HCT116 (cell line): ENCODE results near the gene PFKFB3. TPM values are rescaled to one million over a fixed set of nuclear protein-coding genes. Genes with fewer than 3 reads are reported as not detected.

Source experiments
- ATAC-seq: fragments of 200-7000 bp; cut with Tn5 transposase; 2 replicates; pipeline ENCODE4 v1.9.1; 2020; ENCODE audit warnings: mild to moderate bottlenecking, moderate library complexity
- BruUV-seq: library from RNA; stranded (reverse); fragments of 400-500 nt; replicated peaks from 2 replicates; lab custom pipeline; 2021; lab: Mats Ljungman, UMichigan
- CTCF ChIA-PET: fragments of 300-600 bp; sonication (Branson Sonifier 250); formaldehyde crosslinking; loops from one replicate; lab custom pipeline; 2021; ENCODE audit warnings: antibody characterized with exemption; lab: Charles Lee
- POLR2A ChIA-PET: fragments of 300-600, 350-600 bp; sonication (Branson Sonifier 250); formaldehyde crosslinking; loops from one replicate; lab custom pipeline; 2021; ENCODE audit warnings: antibody characterized with exemption; lab: Charles Lee
- RAD21 ChIA-PET, 2 experiments: fragments of 300-600 bp; sonication (Branson Sonifier 250); formaldehyde crosslinking; loops; one replicate each; lab custom pipeline; 2023; ENCODE audit warnings: low total read pairs in 2 of 2; ENCODE audit not compliant: uncharacterized antibody in 2 of 2, unreplicated experiment in 2 of 2, low non-redundant PET in 1 of 2; lab: Charles Lee
- DNase-seq: peaks from one replicate; pipeline ENCODE4 v3.0.0-alpha.2; 2010; ENCODE audit warnings: low read depth, low spot score
- H2AFZ ChIP-seq: fragments of 200-600 bp; shearing (Covaris generic), sonication (generic); 2 replicates; pipeline ENCODE4 v1.6.1; 2017; ENCODE audit warnings: low read depth, mixed run types, mixed read lengths, antibody characterized with exemption, low read length; ENCODE audit not compliant: poor library complexity, severe bottlenecking
- H3K27ac ChIP-seq: 2 replicates; pipeline ENCODE4 v1.5.1; 2012; ENCODE audit warnings: low read depth, low read length
- H3K27me3 ChIP-seq: fragments of 200-600 bp; sonication (generic); 2 replicates; pipeline ENCODE4 v1.6.1; 2016; ENCODE audit warnings: mixed run types, low read length, mixed read lengths; ENCODE audit not compliant: insufficient read depth
- H3K36me3 ChIP-seq, 2 experiments: fragments of 200-500 bp in 1 of 2; fragments of 200-600 bp in 1 of 2; sonication (Bioruptor generic) in 1 of 2; sonication (generic) in 1 of 2; 2 replicates each; pipeline versions ENCODE4 v1.5.1 to v1.6.1; 2014 to 2016; ENCODE audit warnings: low read length in 2 of 2, inconsistent platforms in 1 of 2, mixed read lengths in 1 of 2, mixed run types in 1 of 2; ENCODE audit not compliant: insufficient read depth in 2 of 2, control insufficient read depth in 1 of 2
- H3K4me1 ChIP-seq, 2 experiments: fragments of 200-600 bp in 1 of 2; sonication (generic) in 1 of 2; 2 replicates each; pipeline versions ENCODE4 v1.5.1 to v1.6.1; 2012 to 2017; ENCODE audit warnings: low read length in 2 of 2, inconsistent platforms in 1 of 2, mild to moderate bottlenecking in 1 of 2, mixed read lengths in 1 of 2, mixed run types in 1 of 2, moderate library complexity in 1 of 2; ENCODE audit not compliant: insufficient read depth in 2 of 2, control insufficient read depth in 1 of 2
- H3K4me2 ChIP-seq: fragments of 200-600 bp; sonication (generic); 2 replicates; pipeline ENCODE4 v1.6.1; 2017; ENCODE audit warnings: mixed run types, low read length, mixed read lengths
- H3K4me3 ChIP-seq, 2 experiments: fragments of 200-600 bp in 1 of 2; sonication (generic) in 1 of 2; replicated peaks in 1 of 2; 2 replicates each; pipeline ENCODE4 v1.5.1; 2011 to 2016; ENCODE audit warnings: low read length in 2 of 2, control low read depth in 1 of 2, low read depth in 1 of 2, mild to moderate bottlenecking in 1 of 2, mixed read lengths in 1 of 2, mixed run types in 1 of 2
- H3K79me2 ChIP-seq: fragments of 200-600 bp; sonication (generic); 2 replicates; pipeline ENCODE4 v1.6.1; 2017; ENCODE audit warnings: mild to moderate bottlenecking, mixed run types, low read length, moderate library complexity, mixed read lengths; ENCODE audit not compliant: insufficient read depth
- H3K9ac ChIP-seq: fragments of 200-600 bp; sonication (generic); 2 replicates; pipeline ENCODE4 v1.6.1; 2016; ENCODE audit warnings: low read length, mixed read lengths
- H3K9me2 ChIP-seq: fragments of 200-600 bp; sonication (generic), shearing (Covaris generic); 2 replicates; pipeline ENCODE4 v1.6.1; 2017; ENCODE audit warnings: mixed run types, mild to moderate bottlenecking, moderate library complexity; ENCODE audit not compliant: insufficient read depth
- H3K9me3 ChIP-seq, 2 experiments: fragments of 200-500 bp in 1 of 2; fragments of 200-600 bp in 1 of 2; sonication (Bioruptor generic) in 1 of 2; sonication (generic) in 1 of 2; 2 replicates each; pipeline ENCODE4 v1.6.1; 2014 to 2017; ENCODE audit warnings: low read length in 2 of 2, mixed read lengths in 2 of 2, inconsistent platforms in 1 of 2, low read depth in 1 of 2, mild to moderate bottlenecking in 1 of 2, mixed run types in 1 of 2, moderate library complexity in 1 of 2; ENCODE audit not compliant: control insufficient read depth in 1 of 2, insufficient read depth in 1 of 2
- H4K20me1 ChIP-seq: fragments of 200-600 bp; sonication (generic), shearing (Covaris generic); 2 replicates; pipeline ENCODE4 v1.6.1; 2017; ENCODE audit warnings: mixed run types, mild to moderate bottlenecking, moderate library complexity; ENCODE audit not compliant: insufficient read depth
- CBX3 ChIP-seq: IDR thresholded peaks from 2 replicates; pipeline ENCODE4 v1.6.1; 2012; ENCODE audit warnings: low read depth
- CEBPB ChIP-seq: IDR thresholded peaks from 2 replicates; pipeline ENCODE4 v1.6.1; 2012; ENCODE audit warnings: low read depth
- CTCF ChIP-seq, 3 experiments: fragments of 200-600 bp in 1 of 3; sonication (generic) in 1 of 3; IDR thresholded peaks in 2 of 3; conservative IDR thresholded peaks in 1 of 3; 2 replicates each; pipeline ENCODE4 v1.5.1; 2012 to 2017; ENCODE audit warnings: low read depth in 2 of 3, low read length in 2 of 3, antibody characterized with exemption in 1 of 3, borderline replicate concordance in 1 of 3, control low read depth in 1 of 3, mild to moderate bottlenecking in 1 of 3, mixed read lengths in 1 of 3, mixed run types in 1 of 3, moderate library complexity in 1 of 3; ENCODE audit not compliant: insufficient read depth in 1 of 3
- EGR1 ChIP-seq: IDR thresholded peaks from 2 replicates; pipeline ENCODE4 v1.6.1; 2012; ENCODE audit warnings: low read depth
- ELF1 ChIP-seq: IDR thresholded peaks from 2 replicates; pipeline ENCODE4 v1.6.1; 2012; ENCODE audit warnings: low read depth, borderline replicate concordance
- FOSL1 ChIP-seq: IDR thresholded peaks from 2 replicates; pipeline ENCODE4 v1.6.1; 2012; ENCODE audit warnings: low read depth
- MAX ChIP-seq: IDR thresholded peaks from 2 replicates; pipeline ENCODE4 v1.6.1; 2012
- POLR2A ChIP-seq: IDR thresholded peaks from 2 replicates; pipeline ENCODE4 v1.7.0; 2011; ENCODE audit warnings: borderline replicate concordance; ENCODE audit not compliant: insufficient read depth, insufficient read length; ENCODE audit errors: extremely low read depth
- POLR2AphosphoS5 ChIP-seq: IDR thresholded peaks from 2 replicates; pipeline ENCODE4 v1.6.1; 2011; ENCODE audit warnings: mild to moderate bottlenecking, low read depth, low read length, moderate library complexity
- REST ChIP-seq: IDR thresholded peaks from 2 replicates; pipeline ENCODE4 v1.6.1; 2012; ENCODE audit warnings: low read depth
- SIN3A ChIP-seq: IDR thresholded peaks from 2 replicates; pipeline ENCODE4 v1.6.1; 2012; ENCODE audit warnings: low read depth
- SP1 ChIP-seq: IDR thresholded peaks from 2 replicates; pipeline ENCODE4 v1.6.1; 2012; ENCODE audit warnings: low read depth
- SRF ChIP-seq: IDR thresholded peaks from 2 replicates; pipeline ENCODE4 v1.6.1; 2012; ENCODE audit warnings: low read depth
- YY1 ChIP-seq: IDR thresholded peaks from 2 replicates; pipeline ENCODE4 v1.6.1; 2011; ENCODE audit warnings: low read length, low read depth, moderate library complexity, mild to moderate bottlenecking; ENCODE audit not compliant: insufficient replicate concordance; ENCODE audit errors: extremely low read depth
- ZFX ChIP-seq: fragments of 450-650 bp; IDR thresholded peaks from 2 replicates; pipeline ENCODE4 v1.6.1; 2017
- ZNF274 ChIP-seq: fragments of 200-500 bp; sonication (Bioruptor generic); IDR thresholded peaks from 2 replicates; pipeline ENCODE4 v1.6.1; 2014; ENCODE audit warnings: mild to moderate bottlenecking, low read depth, low read length, inconsistent platforms
- intact Hi-C: fragments of 100-400 bp; cut with micrococcal nuclease; formaldehyde crosslinking; loops from 2 replicates; pipeline ENCODE4 v1.10.0; 2022
- total RNA-seq: library from RNA; stranded (reverse); gene quantifications from one replicate; pipeline ENCODE4 v1.2.1, GENCODE V29; 2021; ENCODE audit not compliant: unreplicated experiment

The PFKFB3 gene
- total RNA-seq, 1 experiment from 2014 or later: 50.8 TPM

GRCh38 chr10:6224781-6225180 is 22.0 kb downstream of the PFKFB3 start:
- Histone ChIP-seq H3K9me2 (no peaks in the 10 kb centered on the region), H3K9me3 (no peaks in the 10 kb centered on the region), H4K20me1 (no peaks in the 10 kb centered on the region), H3K79me2 (no peaks in the 10 kb centered on the region), H3K4me3 (no peak overlapping the region), H3K9ac (no peak overlapping the region), H3K4me2 (no peak overlapping the region), H3K27ac (no peak overlapping the region), H3K4me1 (peaks cover 12 to 15% of the 10 kb centered on the region in 2 experiments; a peak in 3 of 4 replicates), H3K27me3 (no peaks in the 10 kb centered on the region), H2AFZ (no peak overlapping the region), H3K36me3 (peaks cover 19 to 32% of the 10 kb centered on the region in 2 experiments; a peak in 3 of 4 replicates)
- ChIA-PET CTCF (no interaction called here), POLR2A (no interaction called here), RAD21 (no interaction called here)
- TF ChIP-seq POLR2AphosphoS5: no peak
- TF ChIP-seq REST: no peak
- TF ChIP-seq CEBPB: no peak
- TF ChIP-seq YY1: no peak
- BruUV-seq: no TSS peak
- DNase-seq (no peak), ATAC-seq (no peak)
- intact Hi-C loops: no loop called here

GRCh38 chr10:6225263-6225814 is 22.6 kb downstream of the PFKFB3 start:
- Histone ChIP-seq H3K4me3 (no peak overlapping the region), H3K4me1 (peaks cover 12 to 15% of the 10 kb centered on the region in 2 experiments; a peak in 3 of 4 replicates), H3K9me3 (no peaks in the 10 kb centered on the region), H3K27me3 (no peaks in the 10 kb centered on the region), H3K27ac (no peak overlapping the region), H3K9me2 (no peaks in the 10 kb centered on the region), H3K36me3 (peaks cover 17 to 29% of the 10 kb centered on the region in 2 experiments; a peak in 3 of 4 replicates), H4K20me1 (no peaks in the 10 kb centered on the region), H2AFZ (no peak overlapping the region), H3K79me2 (no peaks in the 10 kb centered on the region), H3K4me2 (no peak overlapping the region), H3K9ac (no peak overlapping the region)
- intact Hi-C loops: no loop called here
- RAD21 ChIA-PET: no interaction called here
- no peak for DNase-seq
- CTCF ChIA-PET: no interaction called here
- no TSS peak for BruUV-seq
- no peak for ATAC-seq
- POLR2A ChIA-PET: no interaction called here
- no peak for TF ChIP-seq POLR2A
- TF ChIP-seq MAX: no peak
- TF ChIP-seq ZFX: no peak
- TF ChIP-seq CTCF (IDR thresholded peaks at IDR 0.05 in 2 of 3, conservative IDR thresholded peaks at IDR 0.05 in 1 of 3; ENCODE audit: borderline replicate concordance in 1 of 3, insufficient read depth in 1 of 3, low read depth in 2 of 3, low read length in 2 of 3): no peak
- no peak for TF ChIP-seq SRF
- no peak for TF ChIP-seq ZNF274
- TF ChIP-seq CBX3: no peak
- TF ChIP-seq EGR1: no peak
- no peak for TF ChIP-seq SP1
- TF ChIP-seq FOSL1: no peak
- no peak for TF ChIP-seq SIN3A
- no peak for TF ChIP-seq CEBPB
- no peak for TF ChIP-seq ELF1
- no peak for TF ChIP-seq POLR2AphosphoS5
